Mesodermal cell (in vitro differentiated cells): ENCODE measurements around the gene NPAS3.

Experiments used
- H3K27ac ChIP-seq: 2 replicates; pipeline ENCODE4 v1.7.0; 2013; ENCODE audit warnings: mild to moderate bottlenecking, low read depth, low read length, moderate library complexity; ENCODE audit not compliant: severe bottlenecking
- H3K36me3 ChIP-seq: 2 replicates; pipeline ENCODE4 v1.7.1; 2013; ENCODE audit warnings: mild to moderate bottlenecking, low read length, moderate library complexity; ENCODE audit not compliant: control insufficient read depth, insufficient read depth
- H3K4me1 ChIP-seq: one replicate; pipeline ENCODE4 v1.7.1; 2013; ENCODE audit warnings: mild to moderate bottlenecking, low read length; ENCODE audit not compliant: insufficient read depth, control insufficient read depth, poor library complexity, severe bottlenecking
- H3K4me3 ChIP-seq: 2 replicates; pipeline ENCODE4 v1.7.0; 2013; ENCODE audit warnings: low read length, control low read depth, mild to moderate bottlenecking; ENCODE audit not compliant: insufficient read depth, poor library complexity, severe bottlenecking; ENCODE audit errors: extremely low read depth
- H3K9me3 ChIP-seq: 2 replicates; pipeline ENCODE4 v1.7.1; 2013; ENCODE audit warnings: mild to moderate bottlenecking, low read length, moderate library complexity; ENCODE audit not compliant: control insufficient read depth
- WGBS, 2 experiments: methylation state at CpG; one replicate each; pipeline ENCODE4 v1.1.5; 2013; ENCODE audit warnings: missing lambda C conversion rate in 2 of 2; ENCODE audit not compliant: insufficient coverage in 2 of 2; 5-methylcytosine and 5-hydroxymethylcytosine counted together

Gene NPAS3

DNA sequence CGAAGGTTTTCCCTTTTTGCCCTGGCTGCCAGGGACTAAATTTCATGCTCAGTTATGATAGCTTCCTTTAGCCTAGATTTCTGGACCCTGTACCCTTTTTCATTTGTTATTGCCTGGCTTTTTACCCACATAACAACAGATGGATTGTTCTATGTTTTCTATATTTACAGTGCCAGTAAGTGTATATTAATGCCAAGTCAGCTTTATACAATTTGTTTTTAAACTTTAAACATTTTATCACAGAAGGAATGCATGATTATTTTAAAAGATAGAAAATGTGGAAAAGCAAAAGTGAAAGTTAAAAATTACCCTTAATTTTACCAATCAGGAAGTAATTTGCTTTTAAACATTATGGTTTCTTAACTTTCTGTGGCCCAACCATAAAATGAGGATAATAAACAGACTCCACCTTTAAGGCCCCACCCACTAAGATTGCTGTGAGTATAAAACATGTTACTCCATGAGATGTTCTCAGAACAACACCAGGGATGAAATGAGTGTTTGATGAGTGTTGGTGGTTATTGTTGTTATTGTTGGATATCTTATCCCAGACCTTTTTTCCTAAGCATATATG, 515.4 kb downstream of the NPAS3 start:
- 73 to 100% methylated on average over 1 of the region's 1 CpG for WGBS, 2 experiments
- Histone ChIP-seq H3K27ac (no peak overlapping the region), H3K9me3 (no peaks in the 10 kb centered on the region), H3K4me3 (no peak overlapping the region), H3K36me3 (no peaks in the 10 kb centered on the region), H3K4me1 (no peaks in the 10 kb centered on the region)

- WGBS, 2 experiments, result 93 to 98% methylated on average over 4 to 6 of the region's 7 CpGs
- H3K4me1 ChIP-seq, result no peaks in the 10 kb centered on the region
- H3K9me3 ChIP-seq, result no peaks in the 10 kb centered on the region
- H3K4me3 ChIP-seq, result no peak overlapping the region
- no peaks in the 10 kb centered on the region for H3K36me3 ChIP-seq
- no peak overlapping the region for H3K27ac ChIP-seq
These were observed 516.0 kb downstream of the NPAS3 start for GRCh38 chr14:33454707-33455106.

DNA sequence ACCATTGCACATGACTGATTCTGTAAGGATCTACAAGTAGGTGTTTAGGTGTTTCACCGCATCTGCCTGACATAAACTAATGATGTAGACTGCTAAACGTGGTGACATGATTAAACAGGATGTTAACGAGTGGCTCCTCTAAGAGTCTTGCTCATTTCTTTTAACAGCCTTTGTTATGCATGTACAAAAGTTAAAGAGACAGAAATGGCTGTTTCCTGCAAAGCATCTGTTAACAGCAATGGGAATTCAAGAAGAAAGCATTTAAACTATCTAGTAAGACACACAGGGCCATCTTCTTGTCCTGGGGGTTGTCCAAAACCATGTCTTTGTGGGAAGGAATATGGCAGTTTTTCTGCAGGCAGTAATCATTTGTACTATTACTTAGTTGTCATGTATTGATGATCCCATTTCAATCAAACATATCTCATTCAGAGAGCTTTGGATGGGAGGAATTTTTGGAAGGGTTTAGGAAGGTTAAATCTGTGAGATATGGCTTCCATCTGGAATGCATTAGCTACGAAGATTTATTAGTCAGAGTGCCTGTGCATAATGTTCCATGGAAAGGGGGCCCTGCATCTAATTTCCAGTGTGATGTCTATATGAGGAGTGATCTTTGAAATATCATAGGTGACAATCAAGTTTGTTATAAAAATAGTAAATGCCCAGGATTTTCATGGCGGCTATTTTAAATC, 517.1 kb downstream of the NPAS3 start:
- WGBS, 2 experiments, result 92 to 95% methylated on average over 2 to 5 of the region's 5 CpGs
- H3K4me1 ChIP-seq, result no peaks in the 10 kb centered on the region
- no peaks in the 10 kb centered on the region for H3K9me3 ChIP-seq
- no peaks in the 10 kb centered on the region for H3K36me3 ChIP-seq
- H3K27ac ChIP-seq, result no peak overlapping the region
- no peak overlapping the region for H3K4me3 ChIP-seq

DNA sequence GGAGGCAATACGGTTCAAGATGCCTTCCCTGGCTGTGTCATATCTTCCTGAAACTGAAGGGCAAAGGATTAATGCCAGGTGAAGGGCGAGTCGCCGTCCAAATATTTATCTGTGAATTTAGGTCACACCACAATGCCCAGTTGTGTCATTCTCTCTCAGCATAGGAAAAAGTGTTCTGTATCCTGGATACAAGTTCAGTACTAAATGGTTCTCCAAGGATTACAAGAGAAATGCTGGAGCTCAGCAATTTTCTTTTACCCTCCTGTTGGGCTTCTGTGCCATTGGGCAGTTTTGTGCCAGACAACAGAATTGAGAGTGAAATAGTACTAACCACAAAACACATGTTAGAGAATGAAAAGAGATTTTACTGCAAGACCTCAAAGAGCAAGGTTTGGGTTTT, 518.3 kb downstream of the NPAS3 start:
- WGBS, 2 experiments, result 92 to 95% methylated on average over 2 to 4 of the region's 4 CpGs

DNA sequence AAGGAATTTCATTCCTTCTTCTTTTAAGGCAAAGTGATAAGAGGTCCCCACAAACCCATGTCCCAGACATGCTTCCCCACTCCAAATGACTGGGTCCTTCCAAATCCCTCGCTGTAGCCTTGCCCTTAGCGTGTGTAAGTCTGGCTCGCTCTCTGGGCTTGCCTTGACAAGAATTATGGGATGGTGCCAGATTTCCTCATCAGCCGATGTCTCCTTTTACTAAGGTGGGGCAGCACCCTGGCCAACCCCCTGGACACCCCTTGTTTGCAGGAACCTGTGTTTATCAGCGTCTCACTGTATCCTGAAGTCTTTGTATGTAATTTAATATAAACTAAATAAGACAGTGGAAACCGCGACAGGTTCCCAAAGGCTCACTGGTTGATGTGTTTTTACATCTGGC, 518.9 kb downstream of the NPAS3 start:
- 100% methylated on average over 4 to 5 of the region's 7 CpGs for WGBS, 2 experiments
- H3K4me1 ChIP-seq, result no peaks in the 10 kb centered on the region

More for the DNA sequence above, 518.3 kb downstream of the NPAS3 start:
- no peaks in the 10 kb centered on the region for H3K36me3 ChIP-seq
- H3K4me1 ChIP-seq, result no peaks in the 10 kb centered on the region
- no peak overlapping the region for H3K27ac ChIP-seq
- no peaks in the 10 kb centered on the region for H3K9me3 ChIP-seq
- H3K4me3 ChIP-seq, result no peak overlapping the region

GRCh38 chr14:33460164-33460563, 521.5 kb downstream of the NPAS3 start:
- H3K27ac ChIP-seq, result no peak overlapping the region
- H3K4me3 ChIP-seq, result no peak overlapping the region
- no peaks in the 10 kb centered on the region for H3K9me3 ChIP-seq
- no peaks in the 10 kb centered on the region for H3K4me1 ChIP-seq
- H3K36me3 ChIP-seq, result no peaks in the 10 kb centered on the region
- no CpG with 5 or more reads among the region's 1 CpG for WGBS, 2 experiments

More for the DNA sequence above, 518.9 kb downstream of the NPAS3 start:
- Histone ChIP-seq H3K4me3 (no peak overlapping the region), H3K9me3 (no peaks in the 10 kb centered on the region), H3K36me3 (no peaks in the 10 kb centered on the region), H3K27ac (no peak overlapping the region)

GRCh38 chr14:33461036-33461435, 522.4 kb downstream of the NPAS3 start:
- Histone ChIP-seq H3K4me1 (no peaks in the 10 kb centered on the region), H3K9me3 (no peaks in the 10 kb centered on the region), H3K27ac (no peak overlapping the region), H3K4me3 (no peak overlapping the region), H3K36me3 (no peaks in the 10 kb centered on the region)
- 100% methylated on average over 2 of the region's 4 CpGs; no CpG with 5 or more reads in 1 of the 2 experiments for WGBS, 2 experiments

- H3K36me3 ChIP-seq, result no peaks in the 10 kb centered on the region
- no peak overlapping the region for H3K27ac ChIP-seq
- H3K9me3 ChIP-seq, result no peaks in the 10 kb centered on the region
- peaks cover 4% of the 10 kb centered on the region for H3K4me1 ChIP-seq
- H3K4me3 ChIP-seq, result no peak overlapping the region
- WGBS, 2 experiments, result 86 to 100% methylated on average over 1 to 2 of the region's 2 CpGs
These were observed 525.1 kb downstream of the NPAS3 start for GRCh38 chr14:33463731-33464130.

DNA sequence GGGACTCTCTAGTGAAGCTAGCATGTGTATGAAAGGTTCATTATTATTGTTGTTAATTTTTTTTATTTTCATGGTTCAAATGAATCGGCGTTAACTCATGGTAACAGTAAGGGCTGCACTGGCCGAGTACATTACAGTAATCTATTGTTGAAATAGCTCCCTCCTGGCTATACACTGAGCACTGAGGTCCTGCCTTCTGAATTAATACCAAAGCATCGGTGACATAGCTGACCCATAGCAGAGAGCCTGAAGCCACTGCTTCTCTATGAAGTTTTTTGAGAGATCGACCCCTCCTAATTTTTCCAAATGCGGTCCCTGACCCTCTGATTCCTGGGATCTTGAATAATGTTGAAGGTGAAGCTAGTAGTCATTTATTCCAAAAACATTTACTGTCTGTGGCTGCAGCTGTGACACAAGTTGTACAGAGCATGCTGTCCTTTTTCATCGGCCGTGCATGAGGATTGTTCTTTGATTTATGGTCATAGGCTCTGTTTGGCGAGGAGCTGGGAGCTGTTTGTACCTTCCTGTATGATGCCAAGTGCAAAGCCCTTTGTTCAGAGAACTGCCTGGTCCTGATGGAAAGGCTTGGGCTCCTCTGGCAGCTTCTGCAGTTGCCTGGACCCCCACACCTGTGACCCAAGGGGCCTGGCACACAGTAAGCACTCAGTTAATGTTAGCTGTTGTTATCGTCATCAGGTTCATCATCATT, 525.7 kb downstream of the NPAS3 start:
- no peaks in the 10 kb centered on the region for H3K36me3 ChIP-seq
- WGBS, 2 experiments, result 87 to 92% methylated on average over 4 to 7 of the region's 10 CpGs

DNA sequence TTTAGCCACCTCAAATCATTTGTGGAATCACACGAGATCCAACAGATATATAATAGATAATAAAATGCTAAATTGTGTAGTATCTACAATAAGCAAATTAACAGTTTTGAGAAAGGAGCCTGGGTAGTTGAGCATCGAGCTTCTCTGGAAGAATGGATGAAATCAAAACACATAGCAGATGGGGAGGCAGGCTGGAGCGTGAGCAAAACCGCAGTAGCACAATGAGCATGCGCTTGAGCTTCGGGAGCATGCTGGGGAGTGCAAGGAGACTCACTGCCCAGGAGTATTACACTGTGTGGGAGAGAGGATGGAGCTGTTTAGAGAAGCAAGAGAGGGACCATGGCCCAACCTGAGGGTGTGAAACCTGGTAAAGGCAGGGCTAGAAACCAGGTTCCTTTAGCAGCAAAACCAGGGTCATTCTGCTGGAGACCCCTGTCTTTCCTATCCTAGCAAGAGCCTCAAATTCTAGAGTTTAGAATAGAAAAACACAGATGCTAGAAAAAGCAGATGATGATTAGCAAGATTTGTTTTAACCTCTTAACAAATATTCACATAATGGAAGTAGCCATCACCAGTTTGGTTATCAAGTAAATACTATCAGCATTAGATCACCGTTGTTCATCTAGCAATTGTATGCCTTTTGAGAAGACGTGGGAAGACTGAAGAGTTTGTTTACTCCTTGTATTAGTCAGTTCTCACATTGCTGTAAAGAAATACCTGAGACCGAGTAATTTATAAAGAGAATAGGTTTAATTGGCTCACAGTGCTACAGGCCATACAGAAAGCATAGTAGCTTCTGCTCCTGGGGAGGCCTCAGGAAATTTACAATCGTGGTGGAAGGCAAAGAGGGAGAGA, 527.4 kb downstream of the NPAS3 start:
- no peak overlapping the region for H3K4me3 ChIP-seq
- H3K9me3 ChIP-seq, result no peaks in the 10 kb centered on the region
- 89 to 97% methylated on average over 5 to 6 of the region's 10 CpGs for WGBS, 2 experiments
- no peaks in the 10 kb centered on the region for H3K36me3 ChIP-seq
- peaks cover 4% of the 10 kb centered on the region for H3K4me1 ChIP-seq
- H3K27ac ChIP-seq, result no peak overlapping the region

More for the DNA sequence above, 525.7 kb downstream of the NPAS3 start:
- Histone ChIP-seq H3K27ac (no peak overlapping the region), H3K9me3 (no peaks in the 10 kb centered on the region), H3K4me1 (peaks cover 4% of the 10 kb centered on the region), H3K4me3 (no peak overlapping the region)
